Body of pancreas (tissue), 4 donors: ENCODE measurements around the gene CACNB3.

Experiments used
- CTCF ChIP-seq, 7 experiments: fragments of 450-650 bp in 4 of 7; fragments of 200-600 bp in 3 of 7; sonication (generic) in 3 of 7; IDR thresholded peaks; one replicate each; pipeline ENCODE4 v1.5.1; 2016 to 2019; ENCODE audit warnings: antibody characterized with exemption in 7 of 7
- POLR2A ChIP-seq, 3 donors: fragments of 450-650 bp; IDR thresholded peaks; one replicate each; pipeline ENCODE4 v1.6.1; 2016; ENCODE audit warnings: antibody characterized with exemption in 3 of 3, mild to moderate bottlenecking in 2 of 3

GRCh38 chr12:48866052-48866711, 47.9 kb downstream of the CACNB3 start:
- no peak for TF ChIP-seq CTCF (IDR thresholded peaks at IDR 0.05)
- TF ChIP-seq POLR2A (IDR thresholded peaks at IDR 0.05) = no peak
